ENCODE results near the gene SH3PXD2A.
A peak's percentile ranks its signal among the peaks of the same experiment; 100 is the strongest.

GRCh38 chr10:103700436-103700715 lies 155.0 kb downstream of the SH3PXD2A start:
- TF ChIP-seq TCF3 (CRISPR knock-in tag; IDR thresholded peaks at IDR 0.05) (no peak), ZNF263 (CRISPR knock-in tag; IDR thresholded peaks at IDR 0.05; ENCODE audit: borderline replicate concordance) (no peak), RFX1 (IDR thresholded peaks at IDR 0.05) (no peak), PKNOX1 (IDR thresholded peaks at IDR 0.05) (peak; percentile 21; the same call in 1 of the 2 replicates), POLR2A (conservative IDR thresholded peaks at IDR 0.05) (no peak), IRF9 (tag; IDR thresholded peaks at IDR 0.05) (no peak), GABPA (tag; conservative IDR thresholded peaks at IDR 0.05; ENCODE audit: low read depth) (no peak), POLR2AphosphoS5 (IDR thresholded peaks at IDR 0.05; ENCODE audit: control insufficient read depth, insufficient read depth, low read depth, low read length) (no peak)

All from K562 (cell line).